DND-41 (cell line): ENCODE data around the gene TTC38.
A peak's percentile ranks its signal among the peaks of the same experiment; 100 is the strongest.

Source experiments
- ATAC-seq: fragments of 200-7000 bp; cut with Tn5 transposase; 3 replicates; pipeline ENCODE4 v1.9.1; 2021; ENCODE audit warnings: low read depth; ENCODE audit not compliant: insufficient read depth
- DNase-seq: peaks from one replicate; pipeline ENCODE4 v3.0.0-alpha.2; 2020
- H2AFZ ChIP-seq: 2 replicates; pipeline ENCODE4 v1.6.0; 2012; ENCODE audit warnings: low read depth, low read length
- H3K27ac ChIP-seq: 2 replicates; pipeline ENCODE4 v1.5.1; 2012; ENCODE audit warnings: low read length, inconsistent platforms
- H3K27me3 ChIP-seq: fragments of 200-600 bp; sonication (generic); 2 replicates; pipeline ENCODE4 v1.6.0; 2012; ENCODE audit warnings: low read length, mild to moderate bottlenecking, inconsistent platforms; ENCODE audit not compliant: insufficient read depth, poor library complexity
- H3K36me3 ChIP-seq: 2 replicates; pipeline ENCODE4 v1.5.1; 2012; ENCODE audit warnings: low read length, inconsistent platforms; ENCODE audit not compliant: insufficient read depth
- H3K4me1 ChIP-seq: 2 replicates; pipeline ENCODE4 v1.5.1; 2012; ENCODE audit warnings: mild to moderate bottlenecking, low read length; ENCODE audit not compliant: insufficient read depth
- H3K4me2 ChIP-seq: 2 replicates; pipeline ENCODE4 v1.6.0; 2012; ENCODE audit warnings: mild to moderate bottlenecking, moderate library complexity, low read length, inconsistent platforms; ENCODE audit not compliant: insufficient read depth
- H3K4me3 ChIP-seq, 2 experiments: fragments of 200-600 bp in 1 of 2; shearing (Covaris generic) in 1 of 2; 2 replicates each; pipeline ENCODE4 v1.5.1; 2012 to 2016; ENCODE audit warnings: inconsistent platforms in 2 of 2, low read length in 2 of 2, mild to moderate bottlenecking in 2 of 2, low read depth in 1 of 2, moderate library complexity in 1 of 2
- H3K79me2 ChIP-seq: 2 replicates; pipeline ENCODE4 v1.6.0; 2012; ENCODE audit warnings: low read length, inconsistent platforms; ENCODE audit not compliant: insufficient read depth
- H3K9ac ChIP-seq: 2 replicates; pipeline ENCODE4 v1.6.0; 2012; ENCODE audit warnings: low read depth, mild to moderate bottlenecking, inconsistent platforms, low read length, moderate library complexity
- H3K9me3 ChIP-seq: 2 replicates; pipeline ENCODE4 v1.5.1; 2012; ENCODE audit warnings: low read length, moderate library complexity, mild to moderate bottlenecking, inconsistent platforms; ENCODE audit not compliant: insufficient read depth, severe bottlenecking
- H4K20me1 ChIP-seq: 2 replicates; pipeline ENCODE4 v1.6.0; 2012; ENCODE audit warnings: low read length; ENCODE audit not compliant: insufficient read depth
- CTCF ChIP-seq: IDR thresholded peaks from 2 replicates; pipeline ENCODE4 v1.5.1; 2012; ENCODE audit warnings: borderline replicate concordance, low read length, moderate library complexity, mild to moderate bottlenecking; ENCODE audit not compliant: poor library complexity, severe bottlenecking; ENCODE audit errors: extremely low read depth
- EZH2 ChIP-seq: IDR thresholded peaks from 3 replicates; pipeline ENCODE4 v1.6.1; 2012; ENCODE audit warnings: borderline replicate concordance, low read depth, mild to moderate bottlenecking, moderate library complexity, low read length, inconsistent platforms; ENCODE audit not compliant: severe bottlenecking

Gene TTC38

GRCh38 chr22:46269564-46269963 lies 1.8 kb downstream of the TTC38 start:
- H3K9ac ChIP-seq: 0 out of 2 replicates have a peak overlapping the region, but pooled peaks have one; percentile 12
- H2AFZ ChIP-seq: no peak overlapping the region
- H4K20me1 ChIP-seq: no peaks in the 10 kb centered on the region

GRCh38 chr22:46272196-46272595 lies 4.4 kb downstream of the TTC38 start:
- Histone ChIP-seq H3K9me3 (no peaks in the 10 kb centered on the region), H3K4me3 (no peak overlapping the region), H3K4me2 (no peak overlapping the region), H3K79me2 (peaks cover 5% of the 10 kb centered on the region; the same call in 1 of the 2 replicates), H3K9ac (no peak overlapping the region), H2AFZ (no peak overlapping the region), H3K27ac (no peak overlapping the region), H4K20me1 (no peaks in the 10 kb centered on the region), H3K27me3 (no peaks in the 10 kb centered on the region), H3K36me3 (peaks cover 47% of the 10 kb centered on the region), H3K4me1 (peaks cover 26% of the 10 kb centered on the region)
- ATAC-seq (no peak), DNase-seq (no peak)
- TF ChIP-seq EZH2 (no peak), CTCF (no peak)

More at GRCh38 chr22:46269564-46269963, 1.8 kb downstream of the TTC38 start:
- H3K27me3 ChIP-seq: no peaks in the 10 kb centered on the region
- H3K4me2 ChIP-seq: peak overlapping the region; percentile 82
- peaks cover 5% of the 10 kb centered on the region; the same call in 1 of the 2 replicates for H3K79me2 ChIP-seq
- no peak for ATAC-seq
- peaks cover 29% of the 10 kb centered on the region for H3K36me3 ChIP-seq
- DNase-seq: no peak
- peaks cover 7% of the 10 kb centered on the region for H3K9me3 ChIP-seq
- H3K27ac ChIP-seq: peak overlapping the region; percentile 53; the same call in 1 of the 2 replicates
- no peak for TF ChIP-seq EZH2
- TF ChIP-seq CTCF: no peak
- H3K4me3 ChIP-seq: no peak overlapping the region
- H3K4me1 ChIP-seq: peaks cover 33% of the 10 kb centered on the region

GRCh38 chr22:46272762-46273431 lies 5.1 kb downstream of the TTC38 start:
- Histone ChIP-seq H3K4me1 (peaks cover 21% of the 10 kb centered on the region), H3K4me2 (no peak overlapping the region), H3K9me3 (no peaks in the 10 kb centered on the region), H3K4me3 (no peak overlapping the region), H3K36me3 (peaks cover 51% of the 10 kb centered on the region), H3K27me3 (no peaks in the 10 kb centered on the region), H3K9ac (no peak overlapping the region), H4K20me1 (no peaks in the 10 kb centered on the region), H2AFZ (no peak overlapping the region), H3K27ac (no peak overlapping the region), H3K79me2 (peaks cover 5% of the 10 kb centered on the region; the same call in 1 of the 2 replicates)
- TF ChIP-seq EZH2 (no peak), CTCF (no peak)
- ATAC-seq (no peak), DNase-seq (no peak)
